KMS-11 (cell line): ENCODE results near the gene DNASE1.

Experiments used
- H2AFZ ChIP-seq: fragments of 200-600 bp; sonication (generic); 2 replicates; pipeline ENCODE4 v1.6.1; 2016; ENCODE audit warnings: antibody characterized with exemption, mixed run types, low read depth
- H3K27ac ChIP-seq: fragments of 200-600 bp; sonication (generic); 2 replicates; pipeline ENCODE4 v1.6.1; 2016; ENCODE audit warnings: mild to moderate bottlenecking, mixed run types
- H3K27me3 ChIP-seq: fragments of 200-600 bp; sonication (generic); 2 replicates; pipeline ENCODE4 v1.6.1; 2017; ENCODE audit warnings: mild to moderate bottlenecking, low read depth, mixed run types, moderate library complexity; ENCODE audit not compliant: insufficient read depth
- H3K36me3 ChIP-seq: fragments of 200-600 bp; sonication (generic); 2 replicates; pipeline ENCODE4 v1.6.1; 2017; ENCODE audit warnings: mild to moderate bottlenecking, mixed run types; ENCODE audit not compliant: insufficient read depth
- H3K4me1 ChIP-seq: fragments of 200-600 bp; sonication (generic); 2 replicates; pipeline ENCODE4 v1.6.1; 2016; ENCODE audit warnings: mild to moderate bottlenecking, low read depth, mixed run types; ENCODE audit not compliant: poor library complexity, severe bottlenecking
- H3K4me2 ChIP-seq: fragments of 200-600 bp; sonication (generic); 2 replicates; pipeline ENCODE4 v1.7.0; 2016; ENCODE audit warnings: mild to moderate bottlenecking, mixed run types
- H3K4me3 ChIP-seq: fragments of 200-600 bp; sonication (generic); IDR thresholded peaks from 2 replicates; pipeline ENCODE4 v1.6.1; 2017; ENCODE audit warnings: low read depth, low read length, mixed read lengths; ENCODE audit not compliant: insufficient read depth
- H3K79me2 ChIP-seq: fragments of 200-600 bp; sonication (generic); 2 replicates; pipeline ENCODE4 v1.6.1; 2016; ENCODE audit warnings: low read depth, mixed run types; ENCODE audit not compliant: insufficient read depth
- H3K9ac ChIP-seq: fragments of 200-600 bp; sonication (generic); 2 replicates; pipeline ENCODE4 v1.6.1; 2016; ENCODE audit warnings: mild to moderate bottlenecking, mixed run types
- H4K20me1 ChIP-seq: fragments of 200-600 bp; sonication (generic); 2 replicates; pipeline ENCODE4 v1.6.1; 2016; ENCODE audit warnings: mild to moderate bottlenecking, mixed run types; ENCODE audit not compliant: insufficient read depth
- TF ChIP-seq, protein P1 (sequence below): fragments of 200-600 bp; sonication (generic); conservative IDR thresholded peaks from 2 replicates; pipeline ENCODE4 v1.6.1; 2017; ENCODE audit warnings: low read depth, mild to moderate bottlenecking, antibody characterized with exemption, low read length, moderate library complexity, mixed read lengths

The DNASE1 gene

DNA sequence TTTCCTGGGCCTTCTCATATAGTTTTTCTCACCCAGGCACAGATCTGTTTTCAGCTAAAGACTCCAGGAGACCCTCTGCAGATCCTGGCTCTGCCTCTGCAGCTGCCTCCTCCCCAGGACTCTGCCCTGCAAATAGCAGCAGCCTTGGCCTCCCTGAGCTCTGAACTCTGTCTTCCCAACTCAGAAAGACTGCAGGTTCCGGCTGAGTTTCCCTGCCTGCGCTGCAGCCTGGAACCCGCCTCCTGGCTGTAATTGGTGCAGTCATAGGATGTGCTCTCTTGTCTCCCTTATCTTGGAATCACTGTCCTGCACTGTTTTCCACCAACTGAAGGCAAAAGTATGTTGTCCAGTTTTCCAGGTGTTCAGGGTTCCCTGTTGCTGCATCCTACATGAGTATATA is 14.3 kb upstream of the DNASE1 start:
- Histone ChIP-seq H3K4me2 (no peak overlapping the region), H3K9ac (no peak overlapping the region), H3K27me3 (no peaks in the 10 kb centered on the region), H3K4me3 (no peak overlapping the region), H4K20me1 (no peaks in the 10 kb centered on the region), H3K79me2 (no peaks in the 10 kb centered on the region), H3K27ac (no peak overlapping the region), H3K4me1 (peaks cover 12% of the 10 kb centered on the region), H2AFZ (no peak overlapping the region), H3K36me3 (no peaks in the 10 kb centered on the region)
- TF ChIP-seq, protein P1, sequence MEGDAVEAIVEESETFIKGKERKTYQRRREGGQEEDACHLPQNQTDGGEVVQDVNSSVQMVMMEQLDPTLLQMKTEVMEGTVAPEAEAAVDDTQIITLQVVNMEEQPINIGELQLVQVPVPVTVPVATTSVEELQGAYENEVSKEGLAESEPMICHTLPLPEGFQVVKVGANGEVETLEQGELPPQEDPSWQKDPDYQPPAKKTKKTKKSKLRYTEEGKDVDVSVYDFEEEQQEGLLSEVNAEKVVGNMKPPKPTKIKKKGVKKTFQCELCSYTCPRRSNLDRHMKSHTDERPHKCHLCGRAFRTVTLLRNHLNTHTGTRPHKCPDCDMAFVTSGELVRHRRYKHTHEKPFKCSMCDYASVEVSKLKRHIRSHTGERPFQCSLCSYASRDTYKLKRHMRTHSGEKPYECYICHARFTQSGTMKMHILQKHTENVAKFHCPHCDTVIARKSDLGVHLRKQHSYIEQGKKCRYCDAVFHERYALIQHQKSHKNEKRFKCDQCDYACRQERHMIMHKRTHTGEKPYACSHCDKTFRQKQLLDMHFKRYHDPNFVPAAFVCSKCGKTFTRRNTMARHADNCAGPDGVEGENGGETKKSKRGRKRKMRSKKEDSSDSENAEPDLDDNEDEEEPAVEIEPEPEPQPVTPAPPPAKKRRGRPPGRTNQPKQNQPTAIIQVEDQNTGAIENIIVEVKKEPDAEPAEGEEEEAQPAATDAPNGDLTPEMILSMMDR, result no peak

DNA sequence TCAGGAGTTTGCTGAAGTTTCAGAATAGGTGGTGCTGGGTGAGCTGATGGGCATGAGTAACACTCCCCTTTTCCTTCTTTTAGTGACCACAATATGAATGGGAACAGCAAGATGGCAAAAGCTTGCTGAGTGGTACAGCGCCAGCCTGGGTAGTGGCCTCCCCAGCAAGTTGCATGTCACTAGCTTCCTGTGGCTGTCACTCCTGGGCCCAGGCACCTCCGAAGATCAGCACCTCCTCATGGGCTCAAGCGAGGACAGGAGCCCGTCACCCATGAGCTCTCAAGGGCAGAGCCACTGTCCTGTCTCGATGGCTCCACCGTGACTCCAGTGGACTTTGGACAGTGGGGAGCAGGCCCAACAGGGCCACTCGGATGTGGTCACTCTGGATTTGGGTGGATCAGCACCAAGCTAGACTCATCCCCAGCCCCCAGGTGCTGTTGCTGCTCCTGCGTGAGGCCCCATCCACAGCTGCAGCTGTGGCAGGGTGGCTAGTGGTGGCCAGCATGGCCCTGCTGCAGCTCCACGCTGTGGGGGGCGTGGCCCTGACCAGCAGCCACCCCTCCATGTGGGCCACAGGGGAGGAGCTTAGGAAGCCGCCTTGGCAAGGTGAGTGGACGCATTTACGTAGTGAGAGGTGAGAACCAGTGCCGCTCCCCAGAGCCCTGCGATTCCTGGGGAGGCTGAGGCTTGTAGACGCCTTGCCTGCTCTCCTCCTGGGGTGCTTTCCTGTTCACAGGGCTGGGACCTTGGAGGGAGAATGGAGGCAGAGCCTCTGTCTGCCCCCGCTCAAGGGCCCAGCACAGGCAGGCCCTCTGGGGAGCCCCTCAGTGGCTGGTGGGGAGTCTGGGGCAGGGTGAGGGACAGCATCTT is 13.6 kb upstream of the DNASE1 start:
- Histone ChIP-seq H3K36me3 (no peaks in the 10 kb centered on the region), H2AFZ (no peak overlapping the region), H3K4me3 (no peak overlapping the region), H3K27me3 (no peaks in the 10 kb centered on the region), H3K9ac (no peak overlapping the region), H3K4me1 (peaks cover 12% of the 10 kb centered on the region), H3K79me2 (no peaks in the 10 kb centered on the region), H4K20me1 (no peaks in the 10 kb centered on the region), H3K27ac (no peak overlapping the region), H3K4me2 (no peak overlapping the region)
- TF ChIP-seq, protein P1, result no peak

DNA sequence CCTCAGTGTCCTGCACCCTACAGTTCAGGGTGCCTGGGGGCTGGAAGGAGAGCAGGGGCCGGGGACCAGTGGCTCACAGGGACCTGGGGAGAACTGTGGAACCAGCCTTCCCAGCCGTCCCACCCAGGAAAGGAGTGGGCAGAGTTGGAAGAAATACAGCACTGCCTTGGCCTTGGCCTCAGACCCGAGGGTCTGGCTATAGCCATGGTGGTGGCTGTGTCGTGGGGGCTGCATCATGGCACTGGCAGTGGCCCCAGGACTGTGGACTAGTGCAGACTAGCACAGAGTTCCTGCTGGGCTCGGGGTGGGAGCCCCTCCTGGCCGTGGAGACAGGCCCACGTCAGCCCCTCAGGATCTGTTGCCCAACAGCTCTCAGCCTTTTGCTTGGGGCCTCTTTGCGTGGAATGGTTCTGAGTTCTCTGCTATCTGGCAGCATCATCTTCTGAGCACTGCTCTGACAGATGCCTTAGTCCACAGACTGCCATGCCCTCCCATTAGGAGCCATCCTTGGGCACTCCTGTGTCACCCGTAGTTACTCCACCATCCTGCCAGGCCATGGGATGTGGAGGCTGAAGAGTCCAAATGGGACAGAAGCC is 12.6 kb upstream of the DNASE1 start:
- TF ChIP-seq, protein P1, result no peak
- Histone ChIP-seq H3K27me3 (no peaks in the 10 kb centered on the region), H3K9ac (no peak overlapping the region), H4K20me1 (no peaks in the 10 kb centered on the region), H3K4me1 (peaks cover 12% of the 10 kb centered on the region), H3K4me2 (no peak overlapping the region), H3K79me2 (no peaks in the 10 kb centered on the region), H3K4me3 (no peak overlapping the region), H3K27ac (no peak overlapping the region), H3K36me3 (no peaks in the 10 kb centered on the region), H2AFZ (no peak overlapping the region)

DNA sequence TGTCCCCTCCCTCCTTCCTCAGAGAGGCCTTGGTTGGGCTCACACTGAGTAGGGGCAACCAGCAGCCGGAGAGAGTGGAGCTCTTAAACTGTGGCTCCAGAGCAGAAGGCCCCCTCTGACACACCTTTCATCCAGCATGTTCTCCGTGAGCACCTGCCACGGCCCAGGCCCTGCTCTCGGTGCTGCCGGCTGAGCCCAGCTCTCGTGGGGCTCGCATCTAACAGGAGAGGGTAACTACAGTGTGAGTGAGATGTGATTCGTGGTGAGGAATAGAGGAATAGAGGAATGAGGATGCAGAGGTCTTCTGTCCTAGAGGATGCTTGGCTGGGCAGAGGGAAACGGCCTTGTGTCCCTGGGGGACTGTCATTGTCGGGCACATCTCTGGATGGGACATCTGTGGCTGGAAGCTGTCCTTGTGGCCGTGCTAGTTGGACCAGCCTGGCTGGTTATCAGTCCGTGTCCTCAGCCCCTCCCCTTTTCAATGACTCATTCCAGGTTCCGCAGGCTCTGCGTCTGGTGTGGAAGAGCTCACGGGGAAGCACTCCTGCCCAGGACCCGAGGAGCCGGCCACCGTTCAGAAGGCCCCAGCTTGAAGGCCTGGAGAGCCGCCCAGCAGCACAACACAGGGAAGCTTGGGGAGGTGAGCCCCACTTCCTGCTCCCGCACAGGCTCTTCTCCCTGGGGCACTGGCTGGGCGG is 11.9 kb upstream of the DNASE1 start:
- Histone ChIP-seq H3K4me2 (no peak overlapping the region), H3K36me3 (no peaks in the 10 kb centered on the region), H2AFZ (no peak overlapping the region), H3K9ac (no peak overlapping the region), H3K4me3 (no peak overlapping the region), H3K27ac (no peak overlapping the region), H3K79me2 (no peaks in the 10 kb centered on the region), H4K20me1 (no peaks in the 10 kb centered on the region), H3K4me1 (peaks cover 5% of the 10 kb centered on the region), H3K27me3 (no peaks in the 10 kb centered on the region)
- TF ChIP-seq, protein P1, result no peak
